ENCODE data around the gene RABGGTA.

GRCh38 chr14:24259282-24260025 is 11.9 kb downstream of the RABGGTA start:
- no peak for TF ChIP-seq CTCF (IDR thresholded peaks at IDR 0.05)
- TF ChIP-seq EP300 (IDR thresholded peaks at IDR 0.05) = no peak
- TF ChIP-seq POLR2AphosphoS5 (IDR thresholded peaks at IDR 0.05) = no peak
- no peak for TF ChIP-seq POLR2A (IDR thresholded peaks at IDR 0.05)

All from upper lobe of left lung (tissue), 4 donors.